ENCODE data around the gene C10orf105.

The C10orf105 gene

GRCh38 chr10:71716426-71716825 lies 3.2 kb downstream of the C10orf105 start:
- no peak for DNase-seq (ENCODE audit: low read depth in 3 of 3)

GRCh38 chr10:71715860-71716259 lies 3.7 kb downstream of the C10orf105 start:
- no peak for DNase-seq (ENCODE audit: low read depth in 3 of 3)

- no peak for DNase-seq (ENCODE audit: low read depth in 3 of 3)
Observed at GRCh38 chr10:71715026-71715425, 4.6 kb downstream of the C10orf105 start.

- DNase-seq (ENCODE audit: low read depth in 3 of 3): no peak
Observed at GRCh38 chr10:71714592-71714991, 5.0 kb downstream of the C10orf105 start.

GRCh38 chr10:71714031-71714410 lies 5.6 kb downstream of the C10orf105 start:
- no peak for DNase-seq (ENCODE audit: low read depth in 3 of 3)

GRCh38 chr10:71713135-71714030 lies 6.2 kb downstream of the C10orf105 start:
- DNase-seq (ENCODE audit: low read depth in 3 of 3): no peak

- peak in 1 of 3 experiments; percentile 24 for DNase-seq (ENCODE audit: low read depth in 3 of 3)
Observed at GRCh38 chr10:71712572-71713134, 6.9 kb downstream of the C10orf105 start.

- DNase-seq (ENCODE audit: low read depth in 3 of 3): no peak
Observed at GRCh38 chr10:71712170-71712569, 7.4 kb downstream of the C10orf105 start.

GRCh38 chr10:71711052-71711623 lies 8.4 kb downstream of the C10orf105 start:
- DNase-seq (ENCODE audit: low read depth in 3 of 3): no peak

GRCh38 chr10:71710519-71710918 lies 9.1 kb downstream of the C10orf105 start:
- DNase-seq (ENCODE audit: low read depth in 3 of 3): no peak

- DNase-seq (ENCODE audit: low read depth in 3 of 3): no peak
Observed at GRCh38 chr10:71708897-71709882, 10.4 kb downstream of the C10orf105 start.

- DNase-seq (ENCODE audit: low read depth in 3 of 3): peak in 2 of 3 experiments; percentile 39 to 51
Observed at GRCh38 chr10:71708301-71708703, 11.3 kb downstream of the C10orf105 start.

- no peak for DNase-seq (ENCODE audit: low read depth in 3 of 3)
Observed at GRCh38 chr10:71707240-71707789, 12.3 kb downstream of the C10orf105 start.

- DNase-seq (ENCODE audit: low read depth in 3 of 3): no peak
Observed at GRCh38 chr10:71706216-71707121, 13.1 kb downstream of the C10orf105 start.

GRCh38 chr10:71705582-71705981 lies 14.0 kb downstream of the C10orf105 start:
- DNase-seq (ENCODE audit: low read depth in 3 of 3): no peak

GRCh38 chr10:71704816-71705215 lies 14.8 kb downstream of the C10orf105 start:
- no peak for DNase-seq (ENCODE audit: low read depth in 3 of 3)

GRCh38 chr10:71703577-71703976 lies 16.0 kb downstream of the C10orf105 start:
- no peak for DNase-seq (ENCODE audit: low read depth in 3 of 3)

GRCh38 chr10:71701496-71702132 lies 18.0 kb downstream of the C10orf105 start:
- no peak for DNase-seq (ENCODE audit: low read depth in 3 of 3)

GRCh38 chr10:71700731-71701368 lies 18.7 kb downstream of the C10orf105 start:
- no peak for DNase-seq (ENCODE audit: low read depth in 3 of 3)

Data from stimulated activated CD4-positive, alpha-beta T cell treated with anti-CD3 and anti-CD28 coated beads, TNF-alpha, amount 100 ng/mL, for 4 hours (primary cell).